COLO668 (cell line): ENCODE measurements around the gene SZT2.
"Not testable (repeated sequence)": the region's sequence is repeated elsewhere in the genome, so short reads cannot be mapped to it uniquely, and the experiment has no call there.

Source experiments
- DNase-seq: peaks from one replicate; lab custom pipeline; 2025; ENCODE audit not compliant: unreplicated experiment; lab: John Stamatoyannopoulos, UW

Gene SZT2

DNA sequence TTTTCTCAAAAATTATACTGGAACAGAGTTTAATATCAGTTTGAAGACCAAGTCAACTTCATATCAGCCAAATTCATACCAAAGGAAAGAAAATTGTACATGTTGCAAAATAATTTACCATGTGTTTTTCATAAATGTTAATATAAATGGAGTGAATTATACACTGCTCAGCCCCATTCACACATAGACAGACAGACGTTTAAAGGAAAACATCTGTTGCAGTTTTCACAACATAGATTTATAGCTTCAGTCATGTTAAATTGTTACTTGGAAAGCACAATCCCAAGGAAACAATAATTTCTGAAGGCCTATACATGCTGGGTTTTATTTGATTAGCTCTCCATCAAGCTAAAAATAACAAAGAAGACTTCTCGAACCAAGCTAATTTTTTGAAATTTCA is 91.8 kb downstream of the SZT2 start:
- DNase-seq, result no peak

GRCh38 chr1:43482215-43482614 is 92.5 kb downstream of the SZT2 start:
- DNase-seq, result no peak

DNA sequence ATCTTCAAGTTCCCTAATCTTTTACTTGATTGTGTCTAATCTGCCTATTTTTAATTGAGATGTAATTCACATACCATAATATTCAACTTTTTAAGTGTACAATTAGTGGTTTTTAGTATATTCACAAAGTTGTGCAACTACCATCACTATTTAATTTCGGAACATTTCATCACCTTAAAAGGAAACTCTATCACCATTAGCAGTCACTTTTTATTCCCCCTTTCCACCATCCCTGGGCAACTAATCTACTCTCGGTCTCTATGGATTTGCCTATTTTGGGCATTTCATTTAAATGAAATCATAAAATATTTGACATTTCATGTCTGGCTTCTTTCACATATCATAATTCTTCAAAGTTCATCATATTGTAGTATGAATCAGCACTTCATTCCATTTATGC is 94.7 kb downstream of the SZT2 start:
- no peak for DNase-seq

- no peak for DNase-seq
Observed at GRCh38 chr1:43488165-43488564, 98.5 kb downstream of the SZT2 start.

DNA sequence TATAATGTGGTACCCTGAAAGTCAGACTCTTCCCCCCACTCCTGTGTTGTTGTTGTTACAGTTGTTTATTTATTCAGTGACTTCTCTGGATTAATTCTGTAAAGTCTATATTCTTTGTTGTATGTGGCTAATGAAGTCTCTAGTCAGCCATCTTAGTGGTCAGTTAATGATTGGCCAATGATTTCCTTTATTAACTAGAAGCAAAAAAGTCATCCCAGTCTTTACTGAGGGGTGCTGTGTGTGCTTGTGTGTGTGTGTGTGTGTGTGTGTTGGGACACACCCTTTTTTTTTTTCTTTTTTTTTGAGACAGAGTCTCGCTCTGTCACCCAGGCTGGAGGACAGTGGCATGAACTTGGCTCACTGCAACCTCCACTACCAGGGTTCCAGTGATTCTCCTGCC is 101.4 kb downstream of the SZT2 start:
- no peak for DNase-seq

- DNase-seq, result no peak
Observed at GRCh38 chr1:43492826-43493225, 103.1 kb downstream of the SZT2 start.

GRCh38 chr1:43493661-43494450 is 104.2 kb downstream of the SZT2 start:
- no peak for DNase-seq

DNA sequence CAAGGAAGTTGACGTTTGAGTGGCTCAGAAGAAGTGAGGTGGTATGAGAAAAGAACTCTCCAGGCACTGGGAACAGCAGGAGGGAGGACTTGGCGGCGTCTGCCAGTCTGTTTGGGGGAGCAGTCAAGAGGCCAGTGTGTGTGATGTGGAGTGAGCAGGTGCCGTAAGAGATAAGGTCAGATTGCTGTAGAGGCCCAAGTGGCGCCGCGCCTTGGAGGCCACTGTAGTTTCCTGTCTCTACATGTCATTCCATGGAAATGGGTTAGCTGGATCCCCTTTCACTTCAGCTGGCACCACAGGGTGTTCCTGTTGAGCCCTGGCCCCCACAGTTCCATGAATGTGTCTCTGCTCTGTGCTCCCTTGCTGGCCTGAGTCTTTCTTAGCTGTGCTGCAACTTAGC is 105.5 kb downstream of the SZT2 start:
- no peak for DNase-seq

GRCh38 chr1:43499898-43500297 is 110.2 kb downstream of the SZT2 start:
- no peak for DNase-seq

DNA sequence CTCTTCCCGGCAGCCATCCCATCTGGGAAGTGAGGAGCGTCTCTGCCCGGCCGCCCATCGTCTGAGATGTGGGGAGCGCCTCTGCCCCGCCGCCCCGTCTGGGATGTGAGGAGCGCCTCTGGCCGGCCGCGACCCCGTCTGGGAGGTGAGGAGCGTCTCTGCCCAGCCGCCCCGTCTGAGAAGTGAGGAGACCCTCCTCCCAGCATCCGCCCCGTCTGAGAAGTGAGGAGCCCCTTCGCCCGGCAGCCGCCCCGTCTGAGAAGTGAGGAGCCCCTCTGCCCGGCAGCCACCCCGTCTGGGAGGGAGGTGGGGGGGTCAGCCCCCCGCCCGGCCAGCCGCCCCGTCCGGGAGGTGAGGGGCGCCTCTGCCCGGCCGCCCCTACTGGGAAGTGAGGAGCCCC is 112.1 kb downstream of the SZT2 start:
- DNase-seq, result not testable (repeated sequence)

DNA sequence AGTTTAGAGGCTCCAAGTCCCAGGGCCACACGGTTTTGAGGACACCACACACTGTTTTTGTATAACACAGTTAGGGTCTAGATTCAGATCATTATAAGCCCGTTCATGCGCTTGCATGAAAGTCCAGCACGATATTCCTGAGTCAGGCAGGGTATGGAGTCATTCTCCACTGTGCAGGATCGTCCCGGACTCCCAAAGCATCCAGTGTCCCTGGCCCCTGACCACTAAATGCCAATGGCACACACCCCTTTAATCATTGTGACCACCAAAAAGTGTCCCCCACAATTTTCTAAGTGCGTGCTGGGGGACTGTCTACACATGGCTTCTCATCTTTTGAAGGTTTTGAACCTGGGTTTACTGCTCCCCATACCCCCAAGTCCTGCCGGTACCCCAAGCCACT is 113.8 kb downstream of the SZT2 start:
- no peak for DNase-seq
